C1 segment of cervical spinal cord (tissue), 14 donors: Measurements from ENCODE around the gene MTMR1.

Source experiments
- DNase-seq, 14 donors: peaks; one replicate each; lab custom pipeline; 2025; lab: John Stamatoyannopoulos, UW

MTMR1 gene

GRCh38 chrX:150692831-150693724, at the start of gene MTMR1:
Gene MTMR1 (plus strand): TSS chrX:150693396. CDS start chrX:150693531, 135 bp downstream.
- DNase-seq, result peak in 6 of 14 donors; percentile 3 to 50 (median 22)

GRCh38 chrX:150643958-150644357, 49.2 kb upstream of the MTMR1 start:
- no peak for DNase-seq

- no peak for DNase-seq
Measured at GRCh38 chrX:150644422-150644821, 48.8 kb upstream of the MTMR1 start.

GRCh38 chrX:150647331-150647730, 45.9 kb upstream of the MTMR1 start:
- DNase-seq, result no peak

GRCh38 chrX:150648296-150648940, 44.8 kb upstream of the MTMR1 start:
- DNase-seq, result no peak

- DNase-seq, result no peak
Measured at GRCh38 chrX:150649096-150649870, 43.9 kb upstream of the MTMR1 start.

GRCh38 chrX:150651906-150652305, 41.3 kb upstream of the MTMR1 start:
- DNase-seq, result no peak

- no peak for DNase-seq
Measured at GRCh38 chrX:150655788-150656187, 37.4 kb upstream of the MTMR1 start.

- no peak for DNase-seq
Measured at GRCh38 chrX:150663073-150663472, 30.1 kb upstream of the MTMR1 start.

- peak in 3 of 14 donors; percentile 1 to 78 (median 12) for DNase-seq
Measured at GRCh38 chrX:150664290-150664689, 28.9 kb upstream of the MTMR1 start.

- DNase-seq, result no peak
Measured at GRCh38 chrX:150676221-150676620, 17.0 kb upstream of the MTMR1 start.

- DNase-seq, result peak in 1 of 14 donors; percentile 19
Measured at GRCh38 chrX:150680974-150681373, 12.2 kb upstream of the MTMR1 start.

- no peak for DNase-seq
Measured at GRCh38 chrX:150683112-150683511, 10.1 kb upstream of the MTMR1 start.

GRCh38 chrX:150683536-150684146, 9.6 kb upstream of the MTMR1 start:
- no peak for DNase-seq

- no peak for DNase-seq
Measured at GRCh38 chrX:150688911-150689451, 4.2 kb upstream of the MTMR1 start.

GRCh38 chrX:150690126-150690525, 3.1 kb upstream of the MTMR1 start:
- peak in 1 of 14 donors; percentile 1 for DNase-seq

GRCh38 chrX:150692296-150692695, 900 bp upstream of the MTMR1 start:
- no peak for DNase-seq

- peak in 7 of 14 donors; percentile 2 to 34 (median 13) for DNase-seq
Measured at GRCh38 chrX:150693725-150694574, 754 bp downstream of the MTMR1 start.

GRCh38 chrX:150694738-150695410, 1.7 kb downstream of the MTMR1 start:
- no peak for DNase-seq

- no peak for DNase-seq
Measured at GRCh38 chrX:150696331-150696730, 3.1 kb downstream of the MTMR1 start.
